ENCODE results near the gene KMT2B.

The KMT2B gene

DNA sequence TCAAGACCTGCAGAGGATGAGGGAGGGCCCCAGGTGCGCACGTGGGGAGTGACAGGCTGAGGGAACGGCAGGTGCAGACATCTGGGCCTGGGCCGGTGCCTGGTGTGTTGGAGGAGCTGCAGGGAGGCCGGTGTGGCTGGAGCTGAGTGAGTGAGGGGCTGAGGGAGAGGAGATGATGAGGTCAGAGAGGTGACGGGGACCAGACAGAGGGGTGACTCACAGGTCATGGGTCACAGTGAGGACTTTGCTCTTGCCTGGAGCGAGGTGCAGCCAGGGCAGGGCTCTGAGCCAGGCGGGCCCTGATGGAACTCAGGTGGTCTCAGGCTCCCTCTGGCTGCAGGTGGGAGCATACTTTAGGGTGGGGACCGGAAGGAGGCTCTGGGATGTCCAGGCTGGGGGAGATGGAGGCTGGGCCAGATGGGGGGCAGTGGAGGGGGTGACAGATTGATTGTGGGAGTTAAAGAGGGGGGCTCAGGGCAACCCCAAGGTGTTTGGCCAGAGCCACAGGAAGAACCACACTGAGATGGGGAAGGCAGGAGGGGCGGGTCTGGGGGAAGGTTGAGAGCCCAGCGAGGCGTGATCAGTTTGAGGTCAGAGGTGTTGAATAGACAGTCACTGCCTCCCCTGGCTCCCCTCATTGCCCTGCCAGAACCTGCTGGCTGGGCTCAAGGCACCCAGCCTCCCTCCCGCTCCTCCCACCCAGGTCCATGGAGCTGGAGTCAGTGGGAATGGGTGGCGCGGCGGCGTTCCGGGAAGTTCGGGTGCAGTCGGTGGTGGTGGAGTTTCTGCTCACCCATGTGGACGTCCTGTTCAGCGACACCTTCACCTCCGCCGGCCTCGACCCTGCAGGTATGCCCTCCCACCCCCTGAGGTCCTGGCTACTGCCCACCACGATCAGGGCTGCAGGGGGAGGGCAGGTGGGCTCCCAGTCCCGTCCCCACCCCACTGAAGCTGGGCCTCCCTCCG is 65.9 kb downstream of the KMT2B start:
- TF ChIP-seq, protein P1, sequence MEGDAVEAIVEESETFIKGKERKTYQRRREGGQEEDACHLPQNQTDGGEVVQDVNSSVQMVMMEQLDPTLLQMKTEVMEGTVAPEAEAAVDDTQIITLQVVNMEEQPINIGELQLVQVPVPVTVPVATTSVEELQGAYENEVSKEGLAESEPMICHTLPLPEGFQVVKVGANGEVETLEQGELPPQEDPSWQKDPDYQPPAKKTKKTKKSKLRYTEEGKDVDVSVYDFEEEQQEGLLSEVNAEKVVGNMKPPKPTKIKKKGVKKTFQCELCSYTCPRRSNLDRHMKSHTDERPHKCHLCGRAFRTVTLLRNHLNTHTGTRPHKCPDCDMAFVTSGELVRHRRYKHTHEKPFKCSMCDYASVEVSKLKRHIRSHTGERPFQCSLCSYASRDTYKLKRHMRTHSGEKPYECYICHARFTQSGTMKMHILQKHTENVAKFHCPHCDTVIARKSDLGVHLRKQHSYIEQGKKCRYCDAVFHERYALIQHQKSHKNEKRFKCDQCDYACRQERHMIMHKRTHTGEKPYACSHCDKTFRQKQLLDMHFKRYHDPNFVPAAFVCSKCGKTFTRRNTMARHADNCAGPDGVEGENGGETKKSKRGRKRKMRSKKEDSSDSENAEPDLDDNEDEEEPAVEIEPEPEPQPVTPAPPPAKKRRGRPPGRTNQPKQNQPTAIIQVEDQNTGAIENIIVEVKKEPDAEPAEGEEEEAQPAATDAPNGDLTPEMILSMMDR (IDR thresholded peaks at IDR 0.05; ENCODE audit: low read depth, low read length), result no peak
- TF ChIP-seq EZH2phosphoT487 (IDR thresholded peaks at IDR 0.05; ENCODE audit: low read depth), result no peak
- peak overlapping the region; percentile 27; the same call in 1 of the 2 replicates for H3K4me2 ChIP-seq (ENCODE audit: low read length)
- H3K9me3 ChIP-seq (ENCODE audit: insufficient read depth, low read length), result no peaks in the 10 kb centered on the region
- H3K4me3 ChIP-seq (ENCODE audit: low read length), result no peak overlapping the region
- no peaks in the 10 kb centered on the region for H3K36me3 ChIP-seq (replicated peaks; ENCODE audit: low read depth, low read length)
- no peaks in the 10 kb centered on the region for H3K79me2 ChIP-seq (ENCODE audit: low read length)
- no peak overlapping the region for H3K9ac ChIP-seq (ENCODE audit: low read length)
- no peak overlapping the region for H3K27ac ChIP-seq (ENCODE audit: low read length)
- no peaks in the 10 kb centered on the region for H3K27me3 ChIP-seq (ENCODE audit: low read depth, low read length)
- H3K4me1 ChIP-seq (ENCODE audit: low read length), result peaks cover 25% of the 10 kb centered on the region
- no peak overlapping the region for H2AFZ ChIP-seq (ENCODE audit: low read depth, low read length)
- H4K20me1 ChIP-seq (ENCODE audit: insufficient read depth, low read length), result no peaks in the 10 kb centered on the region

DNA sequence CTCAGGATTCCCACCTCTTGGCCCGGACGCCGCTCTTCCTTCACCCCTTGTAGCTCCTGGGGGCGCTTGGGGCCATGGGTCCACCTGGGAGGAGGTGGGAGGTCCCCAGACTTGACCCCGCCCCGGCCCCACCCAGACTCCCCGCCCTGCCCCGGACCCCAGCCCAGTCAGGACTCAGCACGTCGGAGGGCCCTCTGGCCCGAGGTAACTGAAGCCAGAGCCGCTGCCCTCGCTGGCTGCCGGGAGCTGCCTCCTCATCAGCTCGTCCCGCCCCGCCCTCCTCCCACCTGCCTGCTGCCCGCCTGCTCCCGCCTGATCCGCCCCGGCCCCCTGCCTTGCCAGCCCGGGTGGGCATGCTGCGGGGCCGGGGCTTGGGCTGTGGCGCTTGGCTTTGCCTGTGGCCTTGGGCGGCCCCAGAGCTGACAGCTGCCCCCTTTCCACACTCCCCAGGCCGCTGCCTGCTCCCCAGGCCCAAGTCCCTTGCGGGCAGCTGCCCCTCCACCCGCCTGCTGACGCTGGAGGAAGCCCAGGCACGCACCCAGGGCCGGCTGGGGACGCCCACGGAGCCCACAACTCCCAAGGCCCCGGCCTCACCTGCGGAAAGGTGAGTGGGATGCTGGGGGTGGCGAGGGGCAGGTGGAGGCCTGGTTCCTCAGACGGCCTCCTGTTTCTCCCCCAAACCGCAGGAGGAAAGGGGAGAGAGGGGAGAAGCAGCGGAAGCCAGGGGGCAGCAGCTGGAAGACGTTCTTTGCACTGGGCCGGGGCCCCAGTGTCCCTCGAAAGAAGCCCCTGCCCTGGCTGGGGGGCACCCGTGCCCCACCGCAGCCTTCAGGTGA is 66.9 kb downstream of the KMT2B start:
- Histone ChIP-seq H3K4me1 (ENCODE audit: low read length) (peaks cover 16% of the 10 kb centered on the region), H3K4me3 (ENCODE audit: low read length) (no peak overlapping the region)

DNA sequence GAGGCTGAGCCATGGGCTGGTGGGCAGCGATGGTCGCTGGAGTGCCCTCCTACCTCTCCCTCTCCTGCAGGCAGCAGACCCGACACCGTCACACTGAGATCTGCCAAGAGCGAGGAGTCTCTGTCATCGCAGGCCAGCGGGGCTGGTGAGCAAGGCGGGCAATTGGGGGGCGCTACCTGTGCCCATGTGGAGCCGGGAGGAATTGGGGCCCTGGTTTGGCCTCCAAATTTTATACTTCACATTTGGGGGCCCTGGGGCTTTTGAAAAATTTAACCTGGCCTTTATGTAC is 67.5 kb downstream of the KMT2B start:
- Histone ChIP-seq H3K4me3 (ENCODE audit: low read length) (no peak overlapping the region), H3K79me2 (ENCODE audit: low read length) (no peaks in the 10 kb centered on the region), H3K4me1 (ENCODE audit: low read length) (peaks cover 12% of the 10 kb centered on the region), H3K4me2 (ENCODE audit: low read length) (no peak overlapping the region), H3K27ac (ENCODE audit: low read length) (no peak overlapping the region), H3K27me3 (ENCODE audit: low read depth, low read length) (no peaks in the 10 kb centered on the region), H3K36me3 (replicated peaks; ENCODE audit: low read depth, low read length) (no peaks in the 10 kb centered on the region), H3K9me3 (ENCODE audit: insufficient read depth, low read length) (no peaks in the 10 kb centered on the region), H4K20me1 (ENCODE audit: insufficient read depth, low read length) (no peaks in the 10 kb centered on the region), H2AFZ (ENCODE audit: low read depth, low read length) (no peak overlapping the region), H3K9ac (ENCODE audit: low read length) (no peak overlapping the region)
- TF ChIP-seq, protein P1 (IDR thresholded peaks at IDR 0.05; ENCODE audit: low read depth, low read length), result no peak
- no peak for TF ChIP-seq EZH2phosphoT487 (IDR thresholded peaks at IDR 0.05; ENCODE audit: low read depth)

More for the DNA sequence above, 66.9 kb downstream of the KMT2B start:
- TF ChIP-seq EZH2phosphoT487 (IDR thresholded peaks at IDR 0.05; ENCODE audit: low read depth), result no peak
- TF ChIP-seq, protein P1 (IDR thresholded peaks at IDR 0.05; ENCODE audit: low read depth, low read length), result no peak
- no peaks in the 10 kb centered on the region for H3K27me3 ChIP-seq (ENCODE audit: low read depth, low read length)
- H2AFZ ChIP-seq (ENCODE audit: low read depth, low read length), result no peak overlapping the region
- H3K27ac ChIP-seq (ENCODE audit: low read length), result no peak overlapping the region
- no peak overlapping the region for H3K9ac ChIP-seq (ENCODE audit: low read length)
- no peaks in the 10 kb centered on the region for H3K79me2 ChIP-seq (ENCODE audit: low read length)
- no peaks in the 10 kb centered on the region for H3K9me3 ChIP-seq (ENCODE audit: insufficient read depth, low read length)
- no peaks in the 10 kb centered on the region for H4K20me1 ChIP-seq (ENCODE audit: insufficient read depth, low read length)
- no peak overlapping the region for H3K4me2 ChIP-seq (ENCODE audit: low read length)
- no peaks in the 10 kb centered on the region for H3K36me3 ChIP-seq (replicated peaks; ENCODE audit: low read depth, low read length)

Measured in OCI-LY3 (cell line).